ENCODE data around the gene CLDN18.

DNA sequence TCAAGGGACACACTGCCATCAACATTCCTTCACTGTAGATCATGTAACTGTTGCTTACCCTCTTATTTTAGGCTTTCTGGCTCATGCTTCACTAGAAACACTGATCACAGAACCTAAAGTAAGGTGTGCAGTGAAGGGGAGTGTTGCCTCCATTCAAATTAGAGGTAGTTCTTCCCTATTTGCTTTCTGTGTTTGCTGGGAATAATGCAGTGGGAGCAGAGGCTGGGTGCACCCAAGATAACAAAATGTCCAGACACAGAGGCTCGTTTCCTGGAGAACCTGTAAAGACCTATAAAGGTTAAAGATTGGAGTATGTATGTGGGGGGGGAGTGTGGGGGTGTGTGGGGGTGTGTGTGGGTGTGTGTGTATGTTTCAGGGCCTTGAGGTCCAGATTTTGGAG is 2.1 kb upstream of the CLDN18 start:
- TF ChIP-seq NFIC (IDR thresholded peaks at IDR 0.05) (no peak), TAF1 (IDR thresholded peaks at IDR 0.05; ENCODE audit: low read depth) (no peak), YY1 (IDR thresholded peaks at IDR 0.05; ENCODE audit: low read depth) (no peak), EP300 (IDR thresholded peaks at IDR 0.05; ENCODE audit: borderline replicate concordance) (no peak), CREB1 (IDR thresholded peaks at IDR 0.05; ENCODE audit: low read depth) (no peak), EGR1 (IDR thresholded peaks at IDR 0.05) (no peak), RAD21 (IDR thresholded peaks at IDR 0.05; ENCODE audit: low read depth) (no peak)
- TF ChIP-seq, protein P1, sequence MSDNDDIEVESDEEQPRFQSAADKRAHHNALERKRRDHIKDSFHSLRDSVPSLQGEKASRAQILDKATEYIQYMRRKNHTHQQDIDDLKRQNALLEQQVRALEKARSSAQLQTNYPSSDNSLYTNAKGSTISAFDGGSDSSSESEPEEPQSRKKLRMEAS (IDR thresholded peaks at IDR 0.05), result no peak
- TF ChIP-seq, protein P2, sequence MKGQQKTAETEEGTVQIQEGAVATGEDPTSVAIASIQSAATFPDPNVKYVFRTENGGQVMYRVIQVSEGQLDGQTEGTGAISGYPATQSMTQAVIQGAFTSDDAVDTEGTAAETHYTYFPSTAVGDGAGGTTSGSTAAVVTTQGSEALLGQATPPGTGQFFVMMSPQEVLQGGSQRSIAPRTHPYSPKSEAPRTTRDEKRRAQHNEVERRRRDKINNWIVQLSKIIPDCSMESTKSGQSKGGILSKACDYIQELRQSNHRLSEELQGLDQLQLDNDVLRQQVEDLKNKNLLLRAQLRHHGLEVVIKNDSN (IDR thresholded peaks at IDR 0.05), result no peak
